Epithelial cell of esophagus (primary cell): Measurements from ENCODE around the gene FAM241B.
A peak's percentile ranks its signal among the peaks of the same experiment; 100 is the strongest.

ENCODE experiments used
- DNase-seq: peaks from one replicate; pipeline ENCODE4 v3.0.0; 2010; ENCODE audit warnings: low read depth
- H3K4me3 ChIP-seq: 2 replicates; pipeline ENCODE4 v1.5.1; 2011; ENCODE audit warnings: mild to moderate bottlenecking, low read length, control low read depth
- CTCF ChIP-seq: IDR thresholded peaks from 2 replicates; pipeline ENCODE4 v1.5.1; 2011; ENCODE audit warnings: low read depth, mild to moderate bottlenecking, low read length, control low read depth, inconsistent platforms; ENCODE audit not compliant: insufficient read depth; ENCODE audit errors: missing control alignments

Gene FAM241B

GRCh38 chr10:69629897-69630650 lies at the start of gene FAM241B:
FAM241B (plus strand) TSS chr10:69630247; CDS start chr10:69631744, 1,497 bp downstream.
- peak; percentile 83 for DNase-seq
- peak; percentile 68 for TF ChIP-seq CTCF
- peak within 1 kb of the TSS; percentile 47 for H3K4me3 ChIP-seq

- no peak for TF ChIP-seq CTCF
- no peak for DNase-seq
- H3K4me3 ChIP-seq: no peak overlapping the region
These were observed 49.6 kb upstream of the FAM241B start for GRCh38 chr10:69580435-69580834.

- H3K4me3 ChIP-seq: no peak overlapping the region
- TF ChIP-seq CTCF: no peak
These were observed 46.9 kb upstream of the FAM241B start for GRCh38 chr10:69583106-69583505.

GRCh38 chr10:69584624-69585023 lies 45.4 kb upstream of the FAM241B start:
- no peak overlapping the region for H3K4me3 ChIP-seq
- TF ChIP-seq CTCF: no peak
- DNase-seq: no peak

More at GRCh38 chr10:69583106-69583505, 46.9 kb upstream of the FAM241B start:
- DNase-seq: no peak

- H3K4me3 ChIP-seq: no peak overlapping the region
- no peak for TF ChIP-seq CTCF
- DNase-seq: no peak
These were observed 41.7 kb upstream of the FAM241B start for GRCh38 chr10:69588358-69588757.

GRCh38 chr10:69600761-69601330 lies 29.2 kb upstream of the FAM241B start:
- H3K4me3 ChIP-seq: no peak overlapping the region
- peak; percentile 47 for DNase-seq
- no peak for TF ChIP-seq CTCF
